ENCODE data around the gene TMEM212.

DNA sequence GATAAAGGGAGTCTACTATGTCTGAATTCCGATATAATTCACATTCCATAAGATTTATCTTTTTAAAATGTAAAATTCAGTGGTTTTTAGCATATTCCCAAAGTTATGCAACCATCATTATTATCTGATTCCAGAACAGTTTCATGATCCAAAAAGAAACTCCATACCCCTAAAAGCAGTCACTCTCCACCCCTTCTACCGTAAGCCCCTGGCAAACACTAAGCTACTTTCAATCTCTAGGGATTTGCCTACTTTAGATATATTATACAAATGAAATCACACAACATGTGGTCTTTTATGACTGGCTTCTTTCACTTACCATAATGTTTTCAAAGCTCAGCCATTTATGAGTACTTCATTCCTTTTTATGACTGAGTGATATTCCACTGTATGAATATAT is 65.6 kb downstream of the TMEM212 start:
- TF ChIP-seq, protein P1, sequence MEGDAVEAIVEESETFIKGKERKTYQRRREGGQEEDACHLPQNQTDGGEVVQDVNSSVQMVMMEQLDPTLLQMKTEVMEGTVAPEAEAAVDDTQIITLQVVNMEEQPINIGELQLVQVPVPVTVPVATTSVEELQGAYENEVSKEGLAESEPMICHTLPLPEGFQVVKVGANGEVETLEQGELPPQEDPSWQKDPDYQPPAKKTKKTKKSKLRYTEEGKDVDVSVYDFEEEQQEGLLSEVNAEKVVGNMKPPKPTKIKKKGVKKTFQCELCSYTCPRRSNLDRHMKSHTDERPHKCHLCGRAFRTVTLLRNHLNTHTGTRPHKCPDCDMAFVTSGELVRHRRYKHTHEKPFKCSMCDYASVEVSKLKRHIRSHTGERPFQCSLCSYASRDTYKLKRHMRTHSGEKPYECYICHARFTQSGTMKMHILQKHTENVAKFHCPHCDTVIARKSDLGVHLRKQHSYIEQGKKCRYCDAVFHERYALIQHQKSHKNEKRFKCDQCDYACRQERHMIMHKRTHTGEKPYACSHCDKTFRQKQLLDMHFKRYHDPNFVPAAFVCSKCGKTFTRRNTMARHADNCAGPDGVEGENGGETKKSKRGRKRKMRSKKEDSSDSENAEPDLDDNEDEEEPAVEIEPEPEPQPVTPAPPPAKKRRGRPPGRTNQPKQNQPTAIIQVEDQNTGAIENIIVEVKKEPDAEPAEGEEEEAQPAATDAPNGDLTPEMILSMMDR (IDR thresholded peaks at IDR 0.05 in 4 of 5, conservative IDR thresholded peaks at IDR 0.05 in 1 of 5): no peak
- TF ChIP-seq POLR2A (IDR thresholded peaks at IDR 0.05): no peak
